ENCODE data around the gene INAFM2. TPM values are rescaled to one million over a fixed set of nuclear protein-coding genes. Genes with fewer than 3 reads are reported as not detected.

INAFM2 gene
- total and polyA plus RNA-seq, 2 donors (not counting 3 experiments of a cell fraction or from before 2014, with no cell fraction given), result 10.4 to 24.1 TPM

- H3K4me2 ChIP-seq (ENCODE audit: insufficient read depth, low read length), result no peak overlapping the region
- no peaks in the 10 kb centered on the region for H3K4me1 ChIP-seq (ENCODE audit: control insufficient read depth, extremely low read depth, insufficient read depth, low read length)
- no peak overlapping the region for H3K27ac ChIP-seq (ENCODE audit: insufficient read depth, low read depth, low read length)
- H3K9ac ChIP-seq (replicated peaks; ENCODE audit: extremely low read depth, insufficient read depth, low read length), result no peak overlapping the region
- ChIA-PET CTCF (interaction anchor here (1.5 to 12.8 kb wide), 8 partner anchors 13 to 89 kb away, joined by 4 to 403 read pairs (median 32); partner anchors contain the start of genes ANKRD63 and INAFM2), POLR2A (no interaction called here)
- TF ChIP-seq FOS (IDR thresholded peaks at IDR 0.05; ENCODE audit: borderline replicate concordance, insufficient read depth, low read length) (no peak), GATA2 (IDR thresholded peaks at IDR 0.05; ENCODE audit: insufficient read depth, insufficient read length, low read depth, low read length) (no peak), MYC (IDR thresholded peaks at IDR 0.05; ENCODE audit: low read depth, low read length) (no peak), POLR2AphosphoS5 (IDR thresholded peaks at IDR 0.05; ENCODE audit: insufficient read depth, low read depth, low read length) (no peak), CTCF (IDR thresholded peaks at IDR 0.05; ENCODE audit: extremely low read depth in 1 of 2, insufficient read depth in 1 of 2, low read depth in 1 of 2, low read length in 2 of 2) (no peak), EZH2 (IDR thresholded peaks at IDR 0.05; ENCODE audit: borderline replicate concordance, low read depth, low read length, severe bottlenecking) (no peak), POLR2A (IDR thresholded peaks at IDR 0.05; ENCODE audit: low read depth, low read length) (no peak), JUN (IDR thresholded peaks at IDR 0.05; ENCODE audit: borderline replicate concordance, insufficient read depth, insufficient read length, low read depth) (no peak), MAX (IDR thresholded peaks at IDR 0.05; ENCODE audit: insufficient read depth, insufficient read length) (no peak)
- DNase-seq (ENCODE audit: low read depth, low spot score) (no peak), FAIRE-seq (no peak)
- no peaks in the 10 kb centered on the region for H3K9me1 ChIP-seq (replicated peaks; ENCODE audit: control insufficient read depth, extremely low read depth, insufficient read depth, low read length)
- H3K9me3 ChIP-seq (replicated peaks; ENCODE audit: control insufficient read depth, insufficient read depth, low read length), result no peaks in the 10 kb centered on the region
- no peaks in the 10 kb centered on the region for H4K20me1 ChIP-seq (replicated peaks; ENCODE audit: control insufficient read depth, extremely low read depth, insufficient read depth, low read length)
- no peaks in the 10 kb centered on the region for H3K79me2 ChIP-seq (ENCODE audit: control insufficient read depth, insufficient read depth, low read length)
- BruUV-seq (replicated peaks), result no TSS peak
- H3K36me3 ChIP-seq (ENCODE audit: control insufficient read depth in 2 of 2, extremely low read depth in 1 of 2, insufficient read depth in 2 of 2, low read length in 2 of 2), result no peaks in the 10 kb centered on the region
- intact Hi-C loops (cut with micrococcal nuclease) (no loop called here), dilution Hi-C loops (cut with MboI; ENCODE audit: extremely low pct_ligation_motif_present, low sequenced_read_pairs) (no loop called here)
- no peak overlapping the region for H3K4me3 ChIP-seq (replicated peaks in 1 of 3; ENCODE audit: insufficient read depth in 1 of 3, low read depth in 1 of 3, low read length in 3 of 3)
- H2AFZ ChIP-seq (ENCODE audit: low read depth, low read length), result no peak overlapping the region
- peaks cover 4 to 5% of the 10 kb centered on the region in 2 experiments for H3K27me3 ChIP-seq (ENCODE audit: control insufficient read depth in 2 of 2, insufficient read depth in 2 of 2, low read length in 2 of 2)
Observed at GRCh38 chr15:40306371-40306770, 17.1 kb upstream of the INAFM2 start.
